Fibroblast of pulmonary artery (primary cell): ENCODE data around the gene MLLT3.
A peak's percentile ranks its signal among the peaks of the same experiment; 100 is the strongest.

Experiments used
- DNase-seq: peaks from one replicate; pipeline ENCODE4 v3.0.0-alpha.2; 2010; ENCODE audit warnings: low read depth
- H3K4me3 ChIP-seq: replicated peaks from 2 replicates; pipeline ENCODE4 v1.5.1; 2011; ENCODE audit warnings: low read depth, mild to moderate bottlenecking, control low read depth, low read length, moderate library complexity
- TF ChIP-seq, protein P1 (sequence below): IDR thresholded peaks from 2 replicates; pipeline ENCODE4 v1.5.1; 2011; ENCODE audit warnings: mild to moderate bottlenecking, control low read depth, low read length, inconsistent platforms; ENCODE audit errors: missing control alignments

The MLLT3 gene

DNA sequence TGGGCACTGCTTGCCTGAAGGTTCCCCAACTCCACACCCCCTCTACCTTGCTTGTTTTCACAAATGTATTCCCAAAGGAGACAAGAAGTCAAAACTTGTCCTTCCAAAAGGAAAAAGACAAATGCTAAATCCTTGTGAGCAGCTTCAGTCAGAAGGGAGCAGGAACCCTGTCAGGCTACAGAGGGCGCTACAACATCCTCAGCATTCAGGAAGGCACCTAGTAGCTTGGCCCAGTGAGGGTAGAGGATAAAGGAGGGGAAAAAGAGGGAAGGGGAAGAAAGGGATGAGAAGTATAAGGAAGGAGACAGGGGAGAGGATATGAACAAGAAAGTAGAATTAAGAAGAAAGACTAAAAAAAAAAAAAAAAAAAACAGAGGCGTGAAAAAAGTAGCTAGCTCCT is 97.5 kb downstream of the MLLT3 start:
- no peak overlapping the region for H3K4me3 ChIP-seq
- TF ChIP-seq, protein P1, sequence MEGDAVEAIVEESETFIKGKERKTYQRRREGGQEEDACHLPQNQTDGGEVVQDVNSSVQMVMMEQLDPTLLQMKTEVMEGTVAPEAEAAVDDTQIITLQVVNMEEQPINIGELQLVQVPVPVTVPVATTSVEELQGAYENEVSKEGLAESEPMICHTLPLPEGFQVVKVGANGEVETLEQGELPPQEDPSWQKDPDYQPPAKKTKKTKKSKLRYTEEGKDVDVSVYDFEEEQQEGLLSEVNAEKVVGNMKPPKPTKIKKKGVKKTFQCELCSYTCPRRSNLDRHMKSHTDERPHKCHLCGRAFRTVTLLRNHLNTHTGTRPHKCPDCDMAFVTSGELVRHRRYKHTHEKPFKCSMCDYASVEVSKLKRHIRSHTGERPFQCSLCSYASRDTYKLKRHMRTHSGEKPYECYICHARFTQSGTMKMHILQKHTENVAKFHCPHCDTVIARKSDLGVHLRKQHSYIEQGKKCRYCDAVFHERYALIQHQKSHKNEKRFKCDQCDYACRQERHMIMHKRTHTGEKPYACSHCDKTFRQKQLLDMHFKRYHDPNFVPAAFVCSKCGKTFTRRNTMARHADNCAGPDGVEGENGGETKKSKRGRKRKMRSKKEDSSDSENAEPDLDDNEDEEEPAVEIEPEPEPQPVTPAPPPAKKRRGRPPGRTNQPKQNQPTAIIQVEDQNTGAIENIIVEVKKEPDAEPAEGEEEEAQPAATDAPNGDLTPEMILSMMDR: peak; percentile 29
- no peak for DNase-seq

DNA sequence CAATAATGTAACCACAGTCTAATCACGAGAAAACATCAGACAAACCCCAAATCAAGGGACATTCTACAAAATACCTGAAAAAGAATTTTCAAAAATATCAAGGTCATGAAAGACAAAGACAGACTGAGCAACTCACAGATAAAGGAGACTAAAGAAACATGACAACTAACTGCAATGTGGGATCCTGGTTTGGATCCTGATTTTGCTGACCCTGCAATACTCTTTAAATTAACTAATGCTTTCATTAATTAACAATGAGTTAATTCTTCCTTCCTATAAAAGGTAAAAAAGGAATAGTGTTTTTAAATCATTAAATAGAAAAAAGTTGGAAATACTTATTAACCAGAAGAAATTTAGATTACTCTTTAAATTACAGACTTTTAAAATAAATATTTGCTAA is 103.6 kb downstream of the MLLT3 start:
- DNase-seq: no peak
- TF ChIP-seq, protein P1: no peak
- H3K4me3 ChIP-seq: no peak overlapping the region

DNA sequence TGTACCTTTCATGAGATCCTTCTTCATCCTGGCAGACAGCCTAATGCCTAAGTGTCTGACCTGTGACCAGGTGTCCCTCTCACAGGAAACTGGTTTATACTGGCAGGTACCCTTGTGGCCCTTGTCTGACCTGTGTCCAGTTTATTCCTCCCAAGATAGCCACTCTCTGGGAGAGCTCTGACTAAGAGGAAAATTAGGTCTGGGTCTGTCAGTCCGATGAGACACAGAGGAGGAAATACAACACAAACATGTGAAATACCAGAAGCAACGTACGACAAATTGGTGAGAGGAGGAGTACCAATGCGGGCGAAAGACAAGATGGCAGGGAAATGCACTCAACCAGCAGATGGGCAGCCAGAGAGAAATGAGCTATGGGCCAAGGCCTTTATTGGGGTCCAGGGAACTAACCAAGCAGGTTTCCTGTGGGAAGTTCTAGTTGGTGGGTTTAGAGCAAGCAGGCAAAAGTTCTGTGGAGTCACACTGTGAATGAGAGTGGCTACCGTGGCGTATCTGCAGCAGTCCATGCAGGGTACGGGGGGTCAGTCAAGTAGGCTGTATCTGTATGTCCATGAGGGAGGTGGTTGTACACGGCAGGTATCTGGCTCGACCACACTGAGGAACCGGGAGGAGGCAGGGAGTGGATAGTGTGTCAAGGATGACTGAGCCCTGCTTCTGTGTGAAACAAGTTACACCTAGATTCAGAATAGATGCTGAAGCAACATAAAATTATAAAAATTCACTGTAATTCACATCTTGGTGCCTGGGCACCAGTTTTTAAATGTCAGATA is 109.0 kb downstream of the MLLT3 start:
- TF ChIP-seq, protein P1: no peak
- no peak for DNase-seq

DNA sequence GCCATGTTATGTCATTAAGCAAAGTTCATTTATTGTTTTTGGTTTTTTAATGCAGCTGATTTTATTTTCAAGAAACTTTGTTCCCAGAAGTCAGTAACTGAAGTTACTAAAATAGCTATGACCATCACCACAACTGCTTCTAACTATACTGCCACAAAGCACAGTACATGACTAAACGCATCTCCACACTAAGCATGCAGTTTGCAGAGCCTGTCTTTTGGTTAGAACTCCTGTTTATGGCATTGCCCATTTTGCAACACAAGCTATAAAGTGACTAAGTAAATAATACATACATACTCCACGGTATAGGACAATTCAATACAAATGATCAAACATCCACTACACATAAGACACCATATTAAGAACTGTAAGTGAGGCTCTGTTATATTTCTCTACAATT is 109.7 kb downstream of the MLLT3 start:
- H3K4me3 ChIP-seq: no peak overlapping the region
- no peak for DNase-seq
- TF ChIP-seq, protein P1: no peak

More for the DNA sequence above, 109.0 kb downstream of the MLLT3 start:
- no peak overlapping the region for H3K4me3 ChIP-seq

DNA sequence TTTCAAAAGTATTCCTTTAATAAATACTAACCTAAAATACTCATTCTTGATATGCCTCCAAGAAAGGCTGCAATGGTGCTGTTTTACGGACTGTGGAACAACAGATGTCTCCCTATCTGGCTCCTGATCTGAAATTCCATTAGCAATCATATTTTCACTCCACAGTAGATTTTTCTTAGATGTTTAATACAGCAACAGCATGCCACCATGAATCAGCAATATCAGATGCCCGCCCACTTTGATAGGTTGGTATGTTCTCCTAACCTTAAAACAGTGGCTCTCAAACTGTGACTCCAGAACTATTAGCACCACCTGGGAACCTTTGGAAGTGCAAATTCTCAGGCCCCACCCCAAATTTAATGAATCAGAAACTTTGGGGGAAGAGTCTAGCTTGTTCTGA is 110.2 kb downstream of the MLLT3 start:
- DNase-seq: peak; percentile 47
- no peak overlapping the region for H3K4me3 ChIP-seq
- TF ChIP-seq, protein P1: no peak

DNA sequence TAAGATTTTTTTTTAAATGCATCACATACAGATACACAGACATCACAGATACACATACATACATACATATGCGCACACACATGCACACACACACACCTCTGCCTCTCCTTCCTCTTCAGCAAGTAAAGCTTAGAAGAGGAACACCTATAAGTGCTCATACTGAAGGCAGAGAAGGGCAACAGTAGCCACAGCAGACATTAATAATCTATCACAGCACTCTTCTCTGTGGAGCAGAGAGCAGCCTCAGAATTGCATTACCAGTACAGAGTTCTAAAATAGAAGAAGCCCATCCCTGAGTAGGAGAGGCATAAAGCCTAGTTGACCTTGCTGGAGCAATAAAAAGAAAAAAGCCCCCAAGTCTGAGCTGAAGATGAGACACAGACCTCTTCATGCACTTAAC is 110.6 kb downstream of the MLLT3 start:
- no peak overlapping the region for H3K4me3 ChIP-seq
- TF ChIP-seq, protein P1: no peak
- DNase-seq: peak; percentile 11

DNA sequence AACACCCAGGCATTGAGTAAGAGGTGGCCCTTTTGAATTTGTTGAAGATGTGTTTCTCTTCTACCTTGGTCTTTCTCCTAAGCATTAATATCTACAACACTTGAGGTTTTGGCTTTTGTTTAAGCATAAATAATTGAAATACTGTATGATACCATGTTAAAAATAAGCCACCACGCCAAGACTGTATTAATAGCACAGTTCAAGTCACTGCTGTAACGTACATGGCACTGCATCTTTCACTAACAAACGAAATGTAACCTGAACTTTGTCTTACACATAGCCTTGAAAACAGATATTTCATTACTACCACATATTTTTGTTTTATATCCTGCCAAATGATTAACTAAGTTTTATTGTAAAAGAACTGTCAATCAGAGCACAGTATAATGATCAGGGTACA is 112.8 kb downstream of the MLLT3 start:
- no peak overlapping the region for H3K4me3 ChIP-seq
- TF ChIP-seq, protein P1: no peak
- no peak for DNase-seq
